GM18502 (cell line): ENCODE results near the gene FAM83F.
"Not testable (repeated sequence)": the region's sequence is repeated elsewhere in the genome, so short reads cannot be mapped to it uniquely, and the experiment has no call there.

Source experiments
- ATAC-seq: cut with Tn5 transposase; IDR thresholded peaks from one replicate; pipeline ENCODE4 v1.9.1; 2021; ENCODE audit warnings: mild to moderate bottlenecking; ENCODE audit not compliant: unreplicated experiment, poor library complexity

Gene FAM83F

GRCh38 chr22:40009951-40010671, 15.4 kb downstream of the FAM83F start:
- ATAC-seq = no peak

- no peak for ATAC-seq
Observed at GRCh38 chr22:40010746-40011145, 16.0 kb downstream of the FAM83F start.

DNA sequence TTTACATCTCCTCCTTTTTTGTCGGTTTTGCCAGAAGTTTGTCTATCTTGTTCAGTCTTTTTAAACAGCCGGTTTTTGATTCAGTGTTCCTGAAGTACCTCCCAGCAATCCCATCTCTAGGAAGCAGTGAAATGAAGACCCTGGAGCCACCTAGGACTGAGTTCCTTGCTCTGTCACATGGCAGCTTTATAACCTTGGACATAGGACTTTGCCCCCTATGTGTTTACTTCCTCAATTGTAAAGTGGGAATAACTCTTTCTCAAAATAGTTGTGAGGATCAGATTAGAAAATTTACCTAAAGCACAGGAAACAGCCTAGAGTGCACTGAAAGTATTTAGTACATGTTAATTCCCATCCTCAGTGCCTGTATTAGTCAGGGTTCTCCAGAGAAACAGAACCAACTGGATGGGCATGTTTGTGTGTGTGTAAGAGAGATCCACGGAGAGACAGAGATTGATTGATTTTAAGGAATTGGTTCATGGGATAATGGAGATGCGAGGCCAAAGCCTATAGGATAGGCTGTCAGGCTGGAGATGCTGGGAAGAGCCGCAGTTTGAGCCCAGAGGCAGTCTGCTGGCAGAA, 20.0 kb downstream of the FAM83F start:
- ATAC-seq = no peak

- no peak for ATAC-seq
Observed at GRCh38 chr22:40015358-40015976, 20.7 kb downstream of the FAM83F start.

DNA sequence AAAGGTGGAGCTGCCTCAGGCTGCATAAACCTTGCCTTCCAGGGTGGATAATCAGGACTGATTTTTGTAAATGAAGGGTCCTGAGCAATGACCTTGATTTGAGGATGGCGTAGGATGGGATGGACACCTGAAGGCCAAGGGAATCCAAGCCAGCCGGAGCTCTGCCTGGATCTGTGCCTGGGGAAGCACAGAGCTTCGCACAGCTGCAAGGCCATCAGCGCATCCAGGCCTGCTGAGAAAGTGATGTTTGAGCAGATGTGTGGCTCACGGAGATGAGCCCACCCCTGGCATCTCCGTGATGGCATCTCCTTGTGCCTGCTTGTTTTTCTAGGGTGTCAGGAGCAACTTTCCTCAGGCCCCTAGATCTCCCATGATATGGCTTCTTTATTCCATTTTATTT, 23.3 kb downstream of the FAM83F start:
- ATAC-seq = no peak

GRCh38 chr22:40019100-40019499, 24.3 kb downstream of the FAM83F start:
- no peak for ATAC-seq

DNA sequence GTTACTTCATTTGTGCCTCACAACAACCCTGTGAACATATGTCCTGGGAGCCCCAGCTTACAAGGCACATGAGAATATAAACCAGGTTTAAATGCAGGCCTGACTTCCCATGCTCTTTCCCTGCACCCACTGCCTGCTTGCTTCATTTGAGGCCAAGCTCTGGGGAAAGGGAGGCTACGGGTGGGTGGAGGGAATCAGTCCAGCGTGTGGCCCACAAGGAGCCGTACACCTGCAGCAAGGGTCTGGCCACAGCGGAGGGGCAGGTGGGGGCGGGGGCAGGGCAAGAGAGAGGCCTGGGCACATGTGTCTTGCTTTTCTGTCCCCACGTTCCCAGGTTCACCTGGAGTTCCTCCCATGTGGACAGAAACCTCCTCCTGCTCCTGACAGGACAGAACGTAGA, 26.2 kb downstream of the FAM83F start:
- ATAC-seq = no peak

DNA sequence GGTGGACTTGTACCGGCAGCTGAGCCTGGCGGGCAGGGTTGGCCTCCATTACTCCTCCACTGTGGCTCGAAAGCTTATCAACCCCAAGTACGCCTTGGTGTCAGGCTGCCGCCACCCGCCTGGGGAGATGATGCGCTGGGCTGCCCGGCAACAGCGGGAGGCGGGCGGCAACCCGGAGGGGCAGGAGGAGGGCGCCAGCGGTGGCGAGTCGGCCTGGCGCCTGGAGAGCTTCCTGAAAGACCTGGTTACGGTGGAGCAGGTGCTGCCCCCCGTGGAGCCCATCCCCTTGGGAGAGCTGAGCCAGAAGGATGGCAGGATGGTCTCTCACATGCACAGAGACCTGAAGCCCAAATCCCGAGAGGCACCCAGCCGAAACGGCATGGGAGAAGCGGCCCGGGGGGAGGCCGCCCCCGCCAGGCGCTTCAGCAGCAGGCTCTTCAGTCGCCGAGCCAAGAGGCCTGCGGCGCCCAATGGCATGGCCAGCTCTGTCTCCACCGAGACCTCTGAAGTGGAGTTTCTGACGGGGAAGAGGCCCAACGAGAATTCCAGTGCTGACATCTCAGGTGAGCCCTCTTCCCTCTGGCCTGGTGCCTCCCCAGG, 26.7 kb downstream of the FAM83F start:
- ATAC-seq = no peak

GRCh38 chr22:40022536-40023240, 27.9 kb downstream of the FAM83F start:
- no peak for ATAC-seq

- no peak for ATAC-seq
Observed at GRCh38 chr22:40023341-40023841, 28.6 kb downstream of the FAM83F start.

DNA sequence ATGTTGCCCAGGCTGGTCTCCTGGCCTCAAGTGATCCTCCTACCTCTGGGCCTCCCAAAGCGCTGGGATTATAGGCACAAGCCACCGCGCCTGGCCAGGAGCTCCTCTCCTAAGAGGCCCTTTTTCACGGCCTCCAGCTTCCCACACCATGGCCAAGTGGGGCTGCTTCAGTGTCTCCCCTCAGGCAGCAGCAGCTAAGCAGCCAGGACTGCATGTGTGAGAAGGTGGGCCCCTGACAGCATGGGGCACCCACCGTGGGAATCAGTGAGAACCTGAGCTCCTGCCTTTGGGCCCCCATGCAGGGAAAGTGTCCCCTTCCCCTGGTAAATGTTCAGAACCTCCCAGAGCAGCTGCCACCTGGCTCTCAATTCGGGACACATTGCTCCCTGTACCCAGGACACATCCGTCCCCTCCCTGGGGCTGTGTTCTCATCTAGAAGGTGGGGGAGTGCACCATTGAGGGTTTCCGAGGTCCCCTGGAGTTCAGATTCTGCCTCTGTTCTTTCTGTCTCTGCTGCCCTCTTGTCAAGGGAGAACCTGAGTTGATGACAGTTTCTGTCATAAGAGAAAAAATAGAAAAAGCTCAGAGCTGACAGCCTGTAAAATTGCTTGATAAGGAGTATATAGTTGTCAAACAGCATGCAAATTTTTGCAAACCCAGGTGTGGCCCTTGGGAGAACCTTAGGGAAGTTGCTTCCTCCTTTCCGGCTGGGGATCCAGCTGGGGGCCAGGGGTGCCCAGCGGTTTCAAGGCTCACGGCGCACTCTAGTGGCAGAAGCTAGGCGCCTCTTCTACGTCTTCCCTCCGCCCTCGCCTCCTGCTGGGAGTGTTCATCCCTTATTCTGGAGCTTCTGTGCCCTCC, 29.7 kb downstream of the FAM83F start:
- no peak for ATAC-seq

GRCh38 chr22:40025062-40025379, 30.3 kb downstream of the FAM83F start:
- ATAC-seq = not testable (repeated sequence)

DNA sequence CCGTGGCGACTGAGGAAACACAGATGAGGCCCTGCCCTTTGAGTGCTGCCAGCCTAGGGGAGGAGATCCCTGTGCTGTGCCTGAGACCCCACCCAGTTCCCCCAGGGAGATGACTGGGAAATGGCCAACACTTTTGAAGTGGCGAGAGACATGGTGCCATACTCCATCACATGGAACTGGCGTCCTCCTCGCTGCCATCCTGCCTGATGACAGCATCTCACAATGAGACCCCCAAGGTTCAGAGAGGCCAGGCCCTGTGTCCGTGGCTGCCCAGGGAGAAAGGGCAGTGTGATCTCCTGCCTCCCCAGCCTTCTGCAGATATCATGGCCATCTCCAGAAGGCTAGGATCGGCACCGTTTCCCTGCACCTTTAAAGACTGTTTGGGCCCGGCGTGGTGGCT, 31.1 kb downstream of the FAM83F start:
- ATAC-seq = no peak

GRCh38 chr22:40026641-40027040, 31.9 kb downstream of the FAM83F start:
- no peak for ATAC-seq

- ATAC-seq = no peak
Observed at GRCh38 chr22:40027191-40028097, 32.7 kb downstream of the FAM83F start.

DNA sequence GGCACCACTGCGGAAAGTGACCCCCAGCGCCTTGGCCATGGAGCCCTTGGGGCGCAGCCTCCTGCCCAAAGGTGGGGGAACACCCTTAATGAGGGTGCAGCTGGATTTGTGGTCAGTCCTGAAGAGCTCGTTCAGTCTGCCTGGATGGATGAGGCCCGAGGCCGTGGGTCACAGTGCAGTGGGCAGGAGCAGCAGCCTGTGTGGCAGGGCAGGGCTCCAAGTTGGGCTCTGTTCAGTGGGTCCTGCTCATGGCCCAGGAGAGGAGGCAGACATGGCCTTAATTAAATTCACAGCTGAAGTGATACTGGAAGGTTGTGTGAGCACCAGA, 33.3 kb downstream of the FAM83F start:
- no peak for ATAC-seq

- no peak for ATAC-seq
Observed at GRCh38 chr22:40029189-40029890, 34.6 kb downstream of the FAM83F start.

DNA sequence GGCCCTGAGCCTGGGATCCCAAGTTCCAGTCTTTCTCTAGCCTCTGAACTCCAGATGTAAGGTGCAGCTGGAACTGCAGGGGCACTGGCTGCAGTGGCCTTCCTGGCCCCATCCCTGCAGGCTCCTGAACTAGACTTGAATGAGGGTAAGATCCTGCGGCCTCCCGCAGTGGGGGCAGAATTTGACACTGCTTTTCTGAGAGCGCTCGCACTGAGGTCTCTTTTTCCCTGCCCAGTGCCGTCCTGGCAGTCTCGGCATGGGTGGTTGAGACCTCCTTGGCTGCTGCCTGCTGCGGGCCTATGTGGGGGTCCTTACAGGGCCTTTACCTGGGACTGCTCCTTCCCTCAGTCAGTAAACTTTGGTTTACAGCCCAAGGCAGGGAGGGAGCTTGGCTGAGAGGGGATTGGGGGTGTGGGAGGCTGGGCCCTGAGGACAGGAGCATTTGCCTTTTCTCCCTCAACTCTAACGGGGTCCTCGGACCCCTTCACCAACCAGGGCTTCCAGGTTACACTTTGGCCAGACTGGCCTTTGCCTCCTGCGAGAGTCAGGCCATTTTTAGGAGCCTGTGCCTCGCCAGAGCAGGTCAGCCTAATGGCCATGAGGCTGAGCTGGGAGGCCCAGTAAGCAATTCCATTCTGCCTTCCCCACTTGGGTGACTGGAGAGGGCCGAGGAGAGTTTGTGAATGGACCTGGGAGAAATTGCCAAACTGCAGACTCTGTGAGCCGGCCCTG, 35.4 kb downstream of the FAM83F start:
- no peak for ATAC-seq
